Measurements from ENCODE around the gene POP7.

Gene POP7

GRCh38 chr7:100685631-100686145, 20.2 kb upstream of the POP7 start:
- H3K27ac ChIP-seq = no peak overlapping the region
- TF ChIP-seq CTCF (conservative IDR thresholded peaks at IDR 0.05) = no peak

GRCh38 chr7:100686201-100686821, 19.6 kb upstream of the POP7 start:
- no peak for TF ChIP-seq CTCF (conservative IDR thresholded peaks at IDR 0.05)
- H3K27ac ChIP-seq = no peak overlapping the region

GRCh38 chr7:100686822-100687211, 19.1 kb upstream of the POP7 start:
- no peak for TF ChIP-seq CTCF (conservative IDR thresholded peaks at IDR 0.05)

GRCh38 chr7:100687261-100687660, 18.7 kb upstream of the POP7 start:
- H3K27ac ChIP-seq = no peak overlapping the region; the same call in 1 of the 2 replicates
- no peak for TF ChIP-seq CTCF (conservative IDR thresholded peaks at IDR 0.05)

More at GRCh38 chr7:100686822-100687211, 19.1 kb upstream of the POP7 start:
- H3K27ac ChIP-seq = no peak overlapping the region

- no peak for TF ChIP-seq CTCF (conservative IDR thresholded peaks at IDR 0.05)
- H3K27ac ChIP-seq = peak overlapping the region; percentile 96; the same call in 1 of the 2 replicates
Observed at GRCh38 chr7:100687751-100688300, 18.1 kb upstream of the POP7 start.

- peak overlapping the region; percentile 96; the same call in 1 of the 2 replicates for H3K27ac ChIP-seq
- no peak for TF ChIP-seq CTCF (conservative IDR thresholded peaks at IDR 0.05)
Observed at GRCh38 chr7:100688326-100688860, 17.5 kb upstream of the POP7 start.

- peak; percentile 18; the same call in 1 of the 2 replicates for TF ChIP-seq CTCF (conservative IDR thresholded peaks at IDR 0.05)
- H3K27ac ChIP-seq = peak overlapping the region; percentile 96
Observed at GRCh38 chr7:100689230-100690135, 16.4 kb upstream of the POP7 start.

All from VCaP (cell line).